ENCODE measurements around the gene PIK3R2.
A peak's percentile ranks its signal among the peaks of the same experiment; 100 is the strongest.

Gene PIK3R2

DNA sequence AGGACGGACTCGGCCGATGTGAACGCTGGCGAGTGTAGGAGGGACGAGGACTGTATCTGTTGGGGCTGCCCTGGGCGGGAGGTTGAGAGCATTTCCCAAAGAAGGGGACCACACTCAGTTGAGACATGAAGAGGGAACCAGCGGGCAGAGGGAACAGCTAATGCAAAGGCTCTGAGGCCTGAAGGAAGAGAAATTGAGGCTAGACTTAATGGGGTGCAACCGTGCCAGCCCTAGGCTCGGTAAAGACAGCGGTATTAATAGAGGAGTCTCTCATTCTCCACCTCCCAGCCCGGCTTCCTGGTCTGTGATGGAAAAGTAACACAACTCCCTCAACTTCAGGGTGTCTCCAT is 41.2 kb downstream of the PIK3R2 start:
- Mint-ChIP-seq H3K36me3 (ENCODE audit: low read depth) (peaks cover 7% of the 10 kb centered on the region), H3K27ac (peak overlapping the region; percentile 88), H3K4me3 (peak overlapping the region; percentile 88), H3K27me3 (no peaks in the 10 kb centered on the region), H3K4me1 (ENCODE audit: low read depth) (peaks cover 34% of the 10 kb centered on the region), H3K9me3 (no peaks in the 10 kb centered on the region)

DNA sequence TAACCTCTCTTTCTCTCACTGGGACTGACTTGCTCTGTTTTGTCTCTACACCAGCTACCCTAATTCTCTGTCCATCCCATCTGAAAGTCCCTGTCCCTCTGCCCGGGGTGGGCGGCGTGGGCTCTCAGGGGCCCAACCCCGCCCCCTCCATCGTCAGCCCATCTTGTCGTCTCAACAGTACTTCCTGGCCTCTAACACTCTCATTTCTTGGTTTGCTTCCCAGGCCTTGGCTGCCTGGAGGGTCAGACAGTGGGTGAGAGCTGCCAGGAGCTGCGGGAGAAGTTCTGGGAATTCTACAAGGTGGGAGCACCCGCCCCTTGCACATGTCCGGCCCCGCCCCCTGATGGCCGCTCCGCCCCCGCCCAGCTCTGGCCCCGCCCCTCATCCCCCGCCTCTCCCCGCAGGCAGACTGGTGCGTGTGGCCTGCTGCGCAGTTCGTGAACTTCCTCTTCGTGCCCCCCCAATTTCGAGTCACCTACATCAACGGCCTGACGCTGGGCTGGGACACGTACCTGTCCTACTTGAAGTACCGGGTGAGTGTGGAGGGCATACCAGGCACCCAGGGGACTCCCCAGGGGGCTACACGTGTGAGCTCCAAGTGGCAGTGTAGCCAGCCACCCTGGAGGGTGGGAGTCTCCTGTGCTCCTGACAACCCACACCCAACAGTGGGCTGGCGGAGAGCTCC is 41.7 kb downstream of the PIK3R2 start:
- H3K27ac Mint-ChIP-seq = no peak overlapping the region
- no peaks in the 10 kb centered on the region for H3K9me3 Mint-ChIP-seq
- H3K36me3 Mint-ChIP-seq (ENCODE audit: low read depth) = peaks cover 7% of the 10 kb centered on the region
- peak overlapping the region; percentile 88 for H3K4me3 Mint-ChIP-seq
- H3K27me3 Mint-ChIP-seq = no peaks in the 10 kb centered on the region
- H3K4me1 Mint-ChIP-seq (ENCODE audit: low read depth) = peaks cover 34% of the 10 kb centered on the region

DNA sequence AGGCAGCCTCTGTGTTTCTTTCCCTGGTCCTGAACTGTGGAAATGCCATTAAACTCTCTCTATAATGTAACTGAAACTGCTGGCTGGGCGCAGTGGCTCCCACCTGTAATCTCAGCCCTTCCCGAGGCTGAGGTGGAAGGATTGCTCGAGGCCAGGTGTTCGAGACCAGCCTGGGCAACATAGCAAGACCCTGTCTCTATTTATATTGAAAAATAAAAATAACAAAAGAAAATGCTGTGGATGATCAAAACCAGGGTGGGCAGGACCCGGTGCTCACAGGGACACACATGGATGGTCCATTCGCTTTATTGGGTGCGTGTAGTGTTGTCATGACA is 43.5 kb downstream of the PIK3R2 start:
- no peaks in the 10 kb centered on the region for H3K9me3 Mint-ChIP-seq
- H3K27ac Mint-ChIP-seq = no peak overlapping the region
- no peaks in the 10 kb centered on the region for H3K27me3 Mint-ChIP-seq
- no peak overlapping the region for H3K4me3 Mint-ChIP-seq
- H3K4me1 Mint-ChIP-seq (ENCODE audit: low read depth) = peaks cover 34% of the 10 kb centered on the region
- peaks cover 7% of the 10 kb centered on the region for H3K36me3 Mint-ChIP-seq (ENCODE audit: low read depth)

DNA sequence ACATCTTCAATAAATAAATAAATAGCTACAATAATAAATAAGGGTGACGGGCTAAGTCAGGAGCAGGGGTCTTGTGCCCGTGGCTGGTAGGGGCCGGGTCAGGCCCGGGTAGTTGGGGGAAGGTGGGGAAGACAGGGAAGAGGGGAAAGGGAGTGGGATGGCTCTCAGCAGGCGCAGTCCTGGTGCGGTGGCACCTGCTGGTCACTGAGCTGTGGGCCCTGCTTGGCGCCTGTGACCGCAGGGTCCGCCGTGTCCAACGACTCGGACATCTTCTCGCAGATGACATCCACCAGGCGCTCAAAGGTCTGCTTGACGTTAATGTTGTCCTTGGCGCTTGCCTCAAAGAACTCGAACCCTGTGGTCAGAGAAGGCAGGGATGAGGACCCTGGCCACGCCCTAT is 44.3 kb downstream of the PIK3R2 start:
- peaks cover 7% of the 10 kb centered on the region for H3K36me3 Mint-ChIP-seq (ENCODE audit: low read depth)
- H3K27me3 Mint-ChIP-seq = no peaks in the 10 kb centered on the region
- H3K27ac Mint-ChIP-seq = no peak overlapping the region
- H3K4me3 Mint-ChIP-seq = no peak overlapping the region
- H3K4me1 Mint-ChIP-seq (ENCODE audit: low read depth) = peaks cover 30% of the 10 kb centered on the region
- no peaks in the 10 kb centered on the region for H3K9me3 Mint-ChIP-seq

DNA sequence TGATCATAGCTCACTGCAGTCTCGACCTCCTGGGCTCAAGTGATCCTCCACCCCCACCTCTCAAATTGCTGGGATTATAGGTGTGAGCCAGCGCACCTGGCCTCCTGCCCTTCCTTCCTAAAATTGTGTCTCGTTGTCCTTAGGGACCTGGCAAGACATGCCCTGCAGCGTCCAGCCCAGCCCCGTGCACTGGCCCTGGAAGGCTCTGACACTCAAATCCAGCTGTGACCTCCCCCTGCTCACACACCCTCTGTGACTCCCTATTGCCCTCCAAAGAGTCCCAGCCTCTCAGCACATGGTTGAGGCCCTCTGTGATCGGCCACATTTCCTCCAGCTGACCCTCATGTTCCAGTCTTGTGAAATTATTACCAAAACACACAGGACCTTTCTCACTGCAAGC is 45.0 kb downstream of the PIK3R2 start:
- H3K36me3 Mint-ChIP-seq (ENCODE audit: low read depth) = peaks cover 7% of the 10 kb centered on the region
- H3K27ac Mint-ChIP-seq = no peak overlapping the region
- H3K4me1 Mint-ChIP-seq (ENCODE audit: low read depth) = peaks cover 26% of the 10 kb centered on the region
- H3K4me3 Mint-ChIP-seq = no peak overlapping the region
- H3K27me3 Mint-ChIP-seq = no peaks in the 10 kb centered on the region
- no peaks in the 10 kb centered on the region for H3K9me3 Mint-ChIP-seq

DNA sequence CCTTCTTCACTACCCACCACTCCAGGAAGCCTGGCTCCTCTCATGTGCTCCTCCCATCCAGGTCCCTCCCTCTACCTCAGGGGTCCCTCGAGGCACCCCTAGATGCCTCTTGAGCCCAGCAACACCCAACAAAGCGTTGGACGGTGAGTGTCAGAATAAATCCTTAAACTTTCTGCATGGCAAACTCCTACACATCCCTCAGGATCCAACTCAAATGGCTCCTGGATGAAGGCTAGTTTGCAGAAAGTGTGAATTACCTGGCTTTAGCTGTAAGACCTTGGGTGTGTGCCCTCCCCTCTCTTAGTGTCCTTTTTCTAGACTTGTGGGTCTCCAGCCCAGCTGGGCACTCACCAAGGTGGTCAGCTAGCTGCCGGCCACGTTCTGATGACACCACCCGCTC is 45.4 kb downstream of the PIK3R2 start:
- H3K27me3 Mint-ChIP-seq = no peaks in the 10 kb centered on the region
- no peak overlapping the region for H3K27ac Mint-ChIP-seq
- H3K4me3 Mint-ChIP-seq = no peak overlapping the region
- peaks cover 28% of the 10 kb centered on the region for H3K4me1 Mint-ChIP-seq (ENCODE audit: low read depth)
- H3K36me3 Mint-ChIP-seq (ENCODE audit: low read depth) = peaks cover 7% of the 10 kb centered on the region
- H3K9me3 Mint-ChIP-seq = no peaks in the 10 kb centered on the region

DNA sequence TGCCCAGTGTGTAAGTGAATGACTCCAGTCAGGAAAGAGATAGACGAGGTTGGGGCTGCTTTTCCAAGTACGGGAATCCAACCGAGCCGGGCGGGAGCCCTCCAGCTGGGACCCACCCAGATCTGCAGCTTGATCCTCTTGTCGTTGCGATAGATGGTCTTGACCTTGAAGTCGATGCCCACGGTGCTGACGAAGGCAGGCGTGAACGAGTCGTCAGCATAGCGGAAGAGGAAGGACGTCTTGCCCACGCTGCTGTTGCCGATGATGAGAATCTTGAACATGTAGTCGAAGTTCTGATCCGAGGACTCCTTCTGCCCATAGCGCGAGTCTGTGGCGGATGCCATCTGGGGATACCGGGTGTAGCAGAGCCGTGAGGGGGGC is 49.4 kb downstream of the PIK3R2 start:
- H3K36me3 Mint-ChIP-seq (ENCODE audit: low read depth) = peaks cover 7% of the 10 kb centered on the region

DNA sequence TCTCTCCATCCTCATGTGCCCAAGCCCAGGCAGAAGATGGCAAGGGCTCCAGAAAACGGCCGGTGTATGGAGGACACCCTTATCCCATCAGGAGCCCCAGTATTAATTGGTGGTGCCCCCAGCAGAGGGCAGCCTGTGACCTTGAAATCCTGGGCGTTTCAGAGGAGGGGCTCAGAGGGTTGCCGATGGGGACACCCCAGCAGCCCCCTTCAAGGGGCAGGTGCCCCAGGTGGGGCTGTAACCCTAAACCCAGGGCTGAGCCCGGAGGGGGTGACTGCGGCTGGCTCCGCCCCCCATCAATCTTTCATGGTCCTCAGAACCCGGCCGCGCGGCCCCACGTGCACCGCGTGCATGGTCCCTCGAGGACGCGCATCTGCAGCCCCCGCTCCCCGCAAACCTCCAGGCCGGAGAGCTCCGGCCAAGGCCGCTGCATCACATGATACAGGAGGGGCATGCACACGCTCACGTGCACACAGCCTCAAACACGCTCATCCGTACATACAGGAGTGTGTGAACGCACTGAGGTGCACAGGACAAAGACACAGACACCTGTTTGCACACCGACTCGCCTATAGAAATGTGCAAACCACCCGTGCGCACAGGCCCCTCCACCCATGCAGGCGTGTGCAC is 49.9 kb downstream of the PIK3R2 start:
- Mint-ChIP-seq H3K27ac (peak overlapping the region; percentile 87), H3K27me3 (no peaks in the 10 kb centered on the region), H3K9me3 (no peaks in the 10 kb centered on the region), H3K4me1 (ENCODE audit: low read depth) (peaks cover 30% of the 10 kb centered on the region), H3K36me3 (ENCODE audit: low read depth) (peaks cover 7% of the 10 kb centered on the region), H3K4me3 (peak overlapping the region; percentile 94)

More for the DNA sequence above, 49.4 kb downstream of the PIK3R2 start:
- Mint-ChIP-seq H3K4me1 (ENCODE audit: low read depth) (peaks cover 30% of the 10 kb centered on the region), H3K9me3 (no peaks in the 10 kb centered on the region), H3K27me3 (no peaks in the 10 kb centered on the region), H3K4me3 (peak overlapping the region; percentile 94), H3K27ac (no peak overlapping the region)

DNA sequence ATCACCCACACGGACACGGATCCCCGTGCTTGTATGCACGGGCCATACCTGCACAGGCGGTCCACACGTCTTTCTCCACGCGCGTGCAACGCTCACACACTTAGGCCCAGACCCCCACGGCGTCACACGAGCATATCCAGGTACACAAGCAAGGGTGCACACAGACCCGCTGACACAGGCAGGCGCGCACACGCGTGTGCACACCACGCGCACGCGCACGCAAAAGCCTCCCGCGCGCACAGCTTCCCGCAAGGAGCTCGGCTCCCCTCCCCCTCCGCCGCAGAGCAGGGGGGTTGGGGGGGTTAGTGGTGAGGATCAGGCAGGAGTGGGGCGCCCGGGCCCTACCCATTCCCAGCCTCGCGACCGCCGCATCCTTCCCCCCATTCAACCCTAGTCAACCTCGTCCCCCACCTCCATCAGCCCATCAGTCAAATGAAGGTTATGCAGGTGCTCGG is 50.5 kb downstream of the PIK3R2 start:
- Mint-ChIP-seq H3K27ac (peak overlapping the region; percentile 87), H3K4me1 (ENCODE audit: low read depth) (peaks cover 30% of the 10 kb centered on the region), H3K9me3 (no peaks in the 10 kb centered on the region), H3K27me3 (no peaks in the 10 kb centered on the region), H3K4me3 (peak overlapping the region; percentile 94), H3K36me3 (ENCODE audit: low read depth) (peaks cover 3% of the 10 kb centered on the region)

DNA sequence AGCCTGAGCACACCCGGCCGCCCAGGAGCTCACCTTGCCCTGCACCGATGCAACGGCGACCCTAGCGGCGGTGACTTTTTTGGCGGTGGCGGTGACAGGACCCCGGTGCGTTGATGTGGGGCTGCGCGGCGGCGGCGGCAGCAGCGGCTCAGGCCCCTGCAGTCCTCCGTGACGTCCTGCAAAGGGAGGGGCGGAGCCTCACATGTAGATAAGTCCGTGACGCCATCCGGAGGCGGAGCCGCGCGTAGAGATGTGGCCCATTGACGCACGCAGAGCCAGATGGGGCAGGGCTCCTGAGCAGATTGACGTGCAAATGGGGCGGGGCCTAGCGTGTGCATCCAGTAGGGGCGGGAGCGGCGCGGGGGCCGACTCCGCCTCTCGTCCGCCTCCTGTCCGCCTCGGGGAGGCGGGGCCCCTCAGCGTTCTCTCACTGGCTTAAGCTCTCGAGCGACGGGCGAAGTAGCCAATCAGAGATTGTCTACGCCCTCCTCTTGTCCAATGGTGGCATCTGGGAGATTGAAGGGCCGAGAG is 51.0 kb downstream of the PIK3R2 start, which contains the start of gene RAB3A:
Gene RAB3A (minus strand): TSS at position 180 of the 531 bp plus-strand sequence. CDS start 1,302 bp downstream, outside the sequence.
- Mint-ChIP-seq H3K9me3 (no peaks in the 10 kb centered on the region), H3K27me3 (no peaks in the 10 kb centered on the region), H3K4me1 (ENCODE audit: low read depth) (peaks cover 30% of the 10 kb centered on the region), H3K36me3 (ENCODE audit: low read depth) (no peaks in the 10 kb centered on the region), H3K4me3 (peak within 1 kb of the TSS; percentile 94), H3K27ac (peak within 1 kb of the TSS; percentile 87)

DNA sequence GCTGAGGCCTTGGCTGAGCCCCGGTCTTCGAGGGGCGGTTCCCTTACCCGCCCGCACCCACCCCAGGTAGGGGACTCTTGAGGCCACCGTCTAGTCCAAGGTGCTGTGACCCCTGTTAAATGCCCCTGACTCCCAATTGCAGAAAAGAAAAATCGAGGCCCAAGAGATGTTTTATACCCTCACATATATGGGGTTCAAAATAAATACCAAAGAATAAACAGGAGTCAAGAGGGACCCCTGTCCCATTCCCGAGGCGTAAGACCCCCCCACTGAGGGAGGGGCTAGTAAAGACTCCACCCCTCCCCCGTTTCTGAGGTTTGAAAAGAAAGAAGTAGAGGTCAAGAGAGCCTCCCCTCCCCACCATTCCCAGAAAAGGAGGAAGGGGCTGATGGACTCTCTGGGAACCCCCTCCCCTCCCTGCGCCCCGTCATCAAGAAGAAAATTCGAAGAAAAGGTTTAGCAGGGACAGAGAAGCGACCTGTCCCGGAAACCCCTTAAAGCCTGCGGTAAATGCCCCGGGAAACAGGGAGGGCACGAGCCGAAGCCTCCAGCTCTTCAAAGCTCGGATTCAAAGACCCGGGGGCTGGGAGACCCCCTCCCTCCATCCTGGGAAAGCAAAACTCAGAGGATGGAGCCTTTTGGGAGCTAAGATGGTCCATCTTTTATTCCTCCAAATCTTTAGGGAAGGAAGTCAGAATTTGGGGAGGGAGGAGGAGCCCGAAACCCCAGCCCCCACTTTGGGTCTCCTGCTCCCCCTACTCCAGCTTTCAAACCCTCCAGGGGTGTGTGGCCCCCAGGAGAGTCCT is 51.6 kb downstream of the PIK3R2 start:
- Mint-ChIP-seq H3K4me1 (ENCODE audit: low read depth) (peaks cover 30% of the 10 kb centered on the region), H3K9me3 (no peaks in the 10 kb centered on the region), H3K4me3 (peak overlapping the region; percentile 86), H3K27ac (peak overlapping the region; percentile 83), H3K27me3 (no peaks in the 10 kb centered on the region), H3K36me3 (ENCODE audit: low read depth) (no peaks in the 10 kb centered on the region)

DNA sequence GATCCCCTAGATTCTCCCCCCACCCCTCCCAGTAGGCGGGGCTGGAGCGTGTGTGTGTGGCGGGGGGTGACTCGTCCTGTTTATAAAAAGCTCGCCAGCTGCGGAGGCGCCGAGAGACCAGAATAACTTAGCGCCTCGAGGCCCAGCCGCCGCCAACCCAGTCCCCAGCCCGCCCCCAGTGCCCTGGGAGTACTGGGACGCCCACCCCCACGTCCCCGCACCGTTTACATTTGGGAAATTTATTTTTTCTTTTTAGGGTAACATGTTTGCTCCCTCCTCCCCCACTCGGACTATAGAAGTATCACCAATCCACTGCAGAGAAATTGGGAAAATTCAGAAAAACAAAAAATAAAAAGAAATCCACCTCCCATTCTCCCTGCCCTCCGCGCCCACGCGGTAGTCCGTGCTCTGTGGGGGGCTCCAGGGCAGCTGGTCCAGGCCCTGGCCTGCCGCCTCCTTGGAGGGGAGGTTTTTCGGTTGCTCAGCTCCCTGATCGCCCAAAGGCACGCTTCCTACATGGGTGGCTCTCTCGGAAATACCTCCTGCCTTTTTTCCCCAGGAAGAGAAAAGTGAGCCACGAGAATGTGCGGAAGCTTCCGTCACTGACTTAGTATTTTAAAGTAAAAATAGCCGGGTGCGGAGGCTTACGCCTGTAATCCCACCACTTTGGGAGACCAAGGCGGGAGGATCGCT is 52.4 kb downstream of the PIK3R2 start:
- peak overlapping the region; percentile 86 for H3K4me3 Mint-ChIP-seq
- peak overlapping the region; percentile 83 for H3K27ac Mint-ChIP-seq
- H3K4me1 Mint-ChIP-seq (ENCODE audit: low read depth) = peaks cover 30% of the 10 kb centered on the region
- no peaks in the 10 kb centered on the region for H3K9me3 Mint-ChIP-seq
- H3K27me3 Mint-ChIP-seq = no peaks in the 10 kb centered on the region
- no peaks in the 10 kb centered on the region for H3K36me3 Mint-ChIP-seq (ENCODE audit: low read depth)

DNA sequence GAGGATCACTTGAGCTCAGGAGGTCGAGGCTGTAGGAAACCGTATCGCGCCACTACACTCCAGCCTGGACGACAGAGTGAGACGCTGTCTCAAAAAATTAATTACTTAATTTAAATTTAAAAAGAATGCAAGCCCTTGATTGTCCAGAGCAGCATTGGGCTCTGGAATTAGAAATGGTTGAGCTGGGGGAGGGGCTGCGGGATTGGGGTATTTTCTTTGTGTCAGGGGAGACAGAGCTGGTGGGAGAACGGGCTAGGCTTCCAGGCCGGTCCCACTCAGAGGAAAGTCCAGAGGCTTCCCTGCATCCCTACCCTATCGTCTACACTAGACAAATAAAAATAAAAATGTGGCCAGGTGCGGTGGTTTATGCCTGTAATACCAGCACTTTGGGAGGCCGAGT is 53.1 kb downstream of the PIK3R2 start:
- Mint-ChIP-seq H3K4me1 (ENCODE audit: low read depth) (peaks cover 30% of the 10 kb centered on the region), H3K9me3 (no peaks in the 10 kb centered on the region), H3K36me3 (ENCODE audit: low read depth) (no peaks in the 10 kb centered on the region), H3K4me3 (no peak overlapping the region), H3K27ac (no peak overlapping the region), H3K27me3 (no peaks in the 10 kb centered on the region)

DNA sequence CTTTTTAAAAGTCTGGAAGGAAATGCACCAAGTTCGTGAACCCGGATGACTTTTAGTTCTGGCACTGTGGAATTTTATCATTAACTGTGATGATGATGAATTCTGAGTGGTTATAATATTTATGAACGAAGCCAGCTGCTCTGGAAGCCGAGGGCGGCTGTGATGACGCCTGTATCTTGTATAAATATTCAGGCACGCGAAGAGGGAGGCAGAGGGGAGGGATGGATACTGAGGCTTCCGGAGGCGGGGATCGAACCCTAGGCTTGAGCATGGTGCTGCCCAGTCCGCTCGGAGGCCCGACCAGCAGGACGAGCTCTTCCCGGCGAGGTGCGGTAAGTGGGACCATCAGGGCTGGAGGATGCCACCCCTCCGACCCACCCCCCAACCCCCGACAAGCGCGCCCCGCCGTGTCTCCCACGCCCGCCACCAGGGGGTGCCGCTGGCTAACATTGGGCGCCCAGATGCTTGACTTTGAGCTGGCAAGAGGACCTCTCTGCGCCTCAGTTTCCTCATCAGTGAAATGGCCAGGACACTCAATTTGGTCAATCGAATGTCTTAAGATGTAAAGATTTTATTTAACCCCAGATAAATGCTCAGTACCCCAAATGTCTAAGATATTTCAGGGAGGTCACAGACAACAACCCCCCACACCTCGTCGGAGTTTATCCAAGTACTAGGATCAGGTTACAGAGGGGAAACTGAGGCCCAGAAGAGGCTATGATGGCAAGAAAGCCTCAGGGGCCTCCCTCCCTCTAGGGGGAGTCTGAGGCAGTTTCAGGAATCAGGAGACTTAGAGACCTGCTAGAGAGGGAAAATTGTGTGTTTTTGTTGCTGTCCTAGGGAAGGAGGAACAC is 55.4 kb downstream of the PIK3R2 start:
- Mint-ChIP-seq H3K4me3 (no peak overlapping the region), H3K27ac (no peak overlapping the region), H3K36me3 (ENCODE audit: low read depth) (no peaks in the 10 kb centered on the region), H3K4me1 (ENCODE audit: low read depth) (peaks cover 20% of the 10 kb centered on the region), H3K27me3 (no peaks in the 10 kb centered on the region), H3K9me3 (no peaks in the 10 kb centered on the region)
